ENCODE results near the gene RYR3.

The RYR3 gene

GRCh38 chr15:33454346-33454745, 143.6 kb downstream of the RYR3 start:
- no peak for DNase-seq

- no peak for DNase-seq
These were observed 144.2 kb downstream of the RYR3 start for GRCh38 chr15:33454996-33455395.

- DNase-seq: no peak
These were observed 147.7 kb downstream of the RYR3 start for GRCh38 chr15:33458421-33458820.

- no peak for DNase-seq
These were observed 149.5 kb downstream of the RYR3 start for GRCh38 chr15:33460166-33460805.

GRCh38 chr15:33461671-33462070, 150.9 kb downstream of the RYR3 start:
- no peak for DNase-seq

GRCh38 chr15:33467146-33467815, 156.5 kb downstream of the RYR3 start:
- no peak for DNase-seq

- DNase-seq: no peak
These were observed 157.0 kb downstream of the RYR3 start for GRCh38 chr15:33467816-33468163.

GRCh38 chr15:33468740-33469139, 158.0 kb downstream of the RYR3 start:
- DNase-seq: no peak

- DNase-seq: no peak
These were observed 162.2 kb downstream of the RYR3 start for GRCh38 chr15:33473005-33473404.

GRCh38 chr15:33473714-33474113, 162.9 kb downstream of the RYR3 start:
- no peak for DNase-seq

GRCh38 chr15:33476076-33476475, 165.3 kb downstream of the RYR3 start:
- DNase-seq: no peak

- no peak for DNase-seq
These were observed 166.1 kb downstream of the RYR3 start for GRCh38 chr15:33476908-33477307.

- DNase-seq: no peak
These were observed 178.6 kb downstream of the RYR3 start for GRCh38 chr15:33489335-33489734.

GRCh38 chr15:33490703-33491102, 179.9 kb downstream of the RYR3 start:
- no peak for DNase-seq

- DNase-seq: no peak
These were observed 181.8 kb downstream of the RYR3 start for GRCh38 chr15:33492434-33493052.

GRCh38 chr15:33494306-33494705, 183.5 kb downstream of the RYR3 start:
- DNase-seq: no peak

GRCh38 chr15:33500432-33501195, 189.8 kb downstream of the RYR3 start:
- no peak for DNase-seq

GRCh38 chr15:33503681-33504080, 192.9 kb downstream of the RYR3 start:
- DNase-seq: no peak

- no peak for DNase-seq
These were observed 196.1 kb downstream of the RYR3 start for GRCh38 chr15:33506781-33507296.

GRCh38 chr15:33508703-33509102, 197.9 kb downstream of the RYR3 start:
- DNase-seq: no peak

GRCh38 chr15:33515121-33515520, 204.4 kb downstream of the RYR3 start:
- no peak for DNase-seq

GRCh38 chr15:33516563-33516962, 205.8 kb downstream of the RYR3 start:
- DNase-seq: no peak

- DNase-seq: no peak
These were observed 207.2 kb downstream of the RYR3 start for GRCh38 chr15:33517944-33518343.

- DNase-seq: no peak
These were observed 207.7 kb downstream of the RYR3 start for GRCh38 chr15:33518421-33518820.
